GM12801 (cell line): ENCODE data around the gene EDNRA.

ENCODE experiments used
- TF ChIP-seq, protein P1 (sequence below): IDR thresholded peaks from one replicate; pipeline ENCODE4 v1.5.1; 2011; ENCODE audit warnings: control low read depth; ENCODE audit not compliant: insufficient read length; ENCODE audit errors: extremely low read depth

EDNRA gene

DNA sequence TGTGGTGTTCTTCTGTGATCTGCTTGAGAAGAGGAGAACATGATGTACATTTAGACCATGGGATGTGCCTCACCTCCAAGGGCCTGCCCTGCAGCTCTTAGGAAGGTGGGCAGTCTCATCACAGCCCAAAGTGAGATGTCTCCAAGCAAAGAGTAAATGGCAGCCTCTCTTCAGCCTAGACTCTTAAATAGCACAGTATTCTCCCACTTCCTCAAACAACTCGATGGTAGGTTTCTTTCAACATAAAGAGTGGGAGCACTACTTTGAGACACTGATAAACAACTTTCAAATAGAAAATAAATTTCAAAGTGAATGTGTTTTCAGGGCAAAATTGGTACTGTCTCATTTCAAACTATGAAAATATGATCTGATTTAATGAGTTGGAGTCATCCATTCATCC lies 35.2 kb downstream of the EDNRA start:
- TF ChIP-seq, protein P1, sequence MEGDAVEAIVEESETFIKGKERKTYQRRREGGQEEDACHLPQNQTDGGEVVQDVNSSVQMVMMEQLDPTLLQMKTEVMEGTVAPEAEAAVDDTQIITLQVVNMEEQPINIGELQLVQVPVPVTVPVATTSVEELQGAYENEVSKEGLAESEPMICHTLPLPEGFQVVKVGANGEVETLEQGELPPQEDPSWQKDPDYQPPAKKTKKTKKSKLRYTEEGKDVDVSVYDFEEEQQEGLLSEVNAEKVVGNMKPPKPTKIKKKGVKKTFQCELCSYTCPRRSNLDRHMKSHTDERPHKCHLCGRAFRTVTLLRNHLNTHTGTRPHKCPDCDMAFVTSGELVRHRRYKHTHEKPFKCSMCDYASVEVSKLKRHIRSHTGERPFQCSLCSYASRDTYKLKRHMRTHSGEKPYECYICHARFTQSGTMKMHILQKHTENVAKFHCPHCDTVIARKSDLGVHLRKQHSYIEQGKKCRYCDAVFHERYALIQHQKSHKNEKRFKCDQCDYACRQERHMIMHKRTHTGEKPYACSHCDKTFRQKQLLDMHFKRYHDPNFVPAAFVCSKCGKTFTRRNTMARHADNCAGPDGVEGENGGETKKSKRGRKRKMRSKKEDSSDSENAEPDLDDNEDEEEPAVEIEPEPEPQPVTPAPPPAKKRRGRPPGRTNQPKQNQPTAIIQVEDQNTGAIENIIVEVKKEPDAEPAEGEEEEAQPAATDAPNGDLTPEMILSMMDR: no peak

DNA sequence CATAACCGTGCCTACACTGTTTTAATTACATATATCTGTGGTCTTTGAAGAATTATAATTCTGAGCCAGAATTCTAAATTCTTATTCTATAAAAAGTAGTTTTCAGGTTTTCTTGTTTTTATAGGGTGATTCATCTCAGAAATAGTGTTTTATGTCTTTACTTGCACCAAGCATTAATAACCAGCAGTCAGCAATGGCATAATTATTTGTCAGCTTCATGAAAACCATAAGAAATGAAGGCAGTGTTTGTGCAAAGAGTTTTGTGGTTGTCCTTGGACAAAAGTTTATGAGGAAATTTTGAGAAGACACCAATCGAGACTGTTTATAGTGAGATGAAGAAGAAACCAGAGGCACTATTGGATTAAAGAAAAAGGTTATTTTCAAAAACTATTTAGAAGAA lies 37.2 kb downstream of the EDNRA start:
- TF ChIP-seq, protein P1: no peak

DNA sequence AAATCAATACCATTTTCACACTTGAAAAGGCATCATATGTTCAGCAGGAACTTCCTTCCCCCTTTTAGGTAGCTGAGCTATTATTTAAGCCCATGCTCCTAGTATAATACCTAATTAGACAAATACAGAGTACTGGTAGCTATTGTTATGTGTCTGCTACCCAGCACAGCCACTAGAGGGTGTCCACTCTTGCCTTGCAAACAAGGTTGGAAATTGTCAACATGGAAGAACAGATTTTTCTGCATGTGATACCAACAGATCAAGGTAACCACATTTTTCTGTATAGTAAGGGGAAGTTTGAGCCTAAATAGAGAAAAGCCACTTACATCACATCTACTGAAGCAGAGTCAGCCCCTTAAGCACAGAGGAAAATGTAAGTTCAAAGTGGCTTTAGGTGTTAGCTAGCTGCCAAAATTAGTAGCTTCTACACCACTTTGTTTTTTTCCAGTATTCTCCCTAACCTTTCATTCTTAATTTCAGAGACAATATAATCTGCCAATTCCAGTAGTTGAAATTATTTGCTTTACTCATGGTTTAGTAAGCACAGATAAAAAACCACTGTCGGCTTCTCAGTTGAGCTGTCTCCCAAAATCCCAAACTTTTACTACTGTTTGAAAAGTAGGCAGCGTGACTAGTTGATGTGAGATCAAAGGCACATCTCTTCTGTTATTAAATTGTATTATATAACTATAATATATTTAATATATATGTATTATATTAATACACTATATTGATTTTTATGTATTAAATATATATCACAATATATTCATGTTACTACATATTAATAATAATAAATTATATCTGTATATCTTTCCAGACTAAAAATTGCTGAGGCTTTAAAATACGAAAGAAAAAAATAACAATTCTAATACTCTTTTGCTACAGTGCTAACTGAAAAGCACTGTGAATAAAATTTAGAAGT lies 38.2 kb downstream of the EDNRA start:
- TF ChIP-seq, protein P1: peak; percentile 83

DNA sequence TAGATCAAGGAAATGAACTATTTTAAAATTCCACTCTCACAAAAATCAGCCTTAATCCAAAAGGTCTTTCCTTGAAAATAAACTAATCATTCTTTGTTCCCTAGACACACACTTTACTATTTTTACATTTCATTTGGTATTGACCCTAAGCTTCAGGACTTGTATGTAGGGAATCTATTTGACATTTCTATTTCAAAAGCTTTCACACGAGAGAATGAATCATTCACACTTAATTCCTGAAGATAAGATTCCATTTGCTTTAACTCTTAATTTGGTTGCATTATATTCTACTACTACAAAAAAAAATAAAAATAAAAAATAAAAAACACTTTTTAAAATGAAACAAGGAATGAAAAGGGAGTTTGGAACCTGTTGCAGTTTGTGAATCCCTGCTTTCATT lies 43.7 kb downstream of the EDNRA start:
- TF ChIP-seq, protein P1: no peak

DNA sequence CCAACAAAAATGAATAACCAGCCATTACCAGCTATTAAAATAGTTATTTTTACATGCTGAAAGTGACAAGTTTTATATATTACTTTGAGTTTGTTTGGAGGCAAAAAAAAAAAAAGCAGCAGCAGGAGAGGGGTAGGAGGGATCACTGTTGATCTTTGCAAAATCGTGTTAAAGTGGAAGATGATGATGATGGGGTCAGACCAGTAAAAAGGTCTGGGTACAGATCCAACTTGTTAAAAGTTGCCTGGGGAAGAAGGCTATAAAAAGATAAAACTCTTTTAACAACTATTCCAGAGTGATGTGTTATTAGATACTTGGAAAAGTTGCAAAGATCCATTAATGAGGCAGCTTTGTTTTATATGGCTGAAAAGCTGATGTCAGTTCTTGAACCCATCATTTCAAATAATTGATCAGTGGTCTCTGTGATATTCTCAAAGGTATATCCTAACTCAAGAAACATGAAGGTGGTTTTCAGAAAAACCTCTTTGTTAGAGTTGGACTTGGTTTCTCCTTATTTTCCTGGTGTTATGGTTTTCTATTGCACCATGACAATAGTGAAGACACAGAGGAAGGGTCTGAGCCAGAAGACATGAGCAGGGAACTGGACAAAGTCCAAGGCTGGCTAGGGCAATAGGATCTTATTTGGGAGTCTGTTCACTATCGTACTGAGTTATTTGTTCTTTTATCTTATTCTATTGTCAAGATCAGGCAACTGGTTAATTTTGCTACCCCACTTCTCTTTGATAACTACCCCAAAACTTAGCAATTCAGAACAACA lies 44.8 kb downstream of the EDNRA start:
- TF ChIP-seq, protein P1: no peak

DNA sequence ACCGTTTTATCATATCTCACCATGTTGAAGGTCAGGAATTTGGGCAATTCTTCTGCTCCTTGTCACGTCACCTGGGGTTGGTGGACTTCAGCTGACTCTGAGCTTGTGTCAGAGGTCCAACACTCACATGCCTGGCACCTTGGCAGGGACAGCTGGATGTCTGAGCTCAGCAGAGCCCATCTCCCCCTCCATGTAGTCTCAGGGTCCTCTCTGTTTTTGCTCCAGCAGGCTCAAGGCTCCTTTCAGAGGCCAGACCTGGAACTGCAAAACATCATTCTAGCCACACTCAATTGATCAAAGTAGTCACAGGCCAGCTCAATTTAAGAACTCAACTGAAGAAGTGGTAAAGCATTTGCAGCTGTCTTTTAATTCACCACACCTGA lies 45.4 kb downstream of the EDNRA start:
- TF ChIP-seq, protein P1: no peak

DNA sequence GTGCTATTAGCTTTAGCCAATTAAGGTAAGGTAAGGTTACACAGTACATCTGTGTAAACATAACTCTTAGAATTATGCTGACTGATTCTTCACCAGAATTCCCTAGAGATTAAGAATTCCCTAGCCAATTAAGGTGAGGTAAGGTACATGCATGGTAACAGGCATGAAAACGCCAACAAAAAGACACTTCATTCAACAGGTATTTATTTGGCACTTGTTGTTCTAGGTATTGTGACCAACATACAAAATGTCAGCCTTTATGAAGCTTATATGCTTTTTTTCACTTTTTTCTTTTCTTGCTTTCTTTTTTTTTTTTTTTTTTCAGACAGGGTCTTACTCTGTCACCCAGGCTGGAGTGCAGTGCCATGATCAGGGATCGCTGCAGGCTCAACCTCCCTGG lies 47.2 kb downstream of the EDNRA start:
- TF ChIP-seq, protein P1: no peak
